Suppressor macrophage treated with lipopolysaccharide for 4 hours (primary cell): Measurements from ENCODE around the gene ARFIP1.
A peak's percentile ranks its signal among the peaks of the same experiment; 100 is the strongest.
"Not testable (repeated sequence)": the region's sequence is repeated elsewhere in the genome, so short reads cannot be mapped to it uniquely, and the experiment has no call there.

Experiments used
- DNase-seq: peaks from one replicate; pipeline ENCODE4 v3.0.0-alpha.2; 2020

ARFIP1 gene

DNA sequence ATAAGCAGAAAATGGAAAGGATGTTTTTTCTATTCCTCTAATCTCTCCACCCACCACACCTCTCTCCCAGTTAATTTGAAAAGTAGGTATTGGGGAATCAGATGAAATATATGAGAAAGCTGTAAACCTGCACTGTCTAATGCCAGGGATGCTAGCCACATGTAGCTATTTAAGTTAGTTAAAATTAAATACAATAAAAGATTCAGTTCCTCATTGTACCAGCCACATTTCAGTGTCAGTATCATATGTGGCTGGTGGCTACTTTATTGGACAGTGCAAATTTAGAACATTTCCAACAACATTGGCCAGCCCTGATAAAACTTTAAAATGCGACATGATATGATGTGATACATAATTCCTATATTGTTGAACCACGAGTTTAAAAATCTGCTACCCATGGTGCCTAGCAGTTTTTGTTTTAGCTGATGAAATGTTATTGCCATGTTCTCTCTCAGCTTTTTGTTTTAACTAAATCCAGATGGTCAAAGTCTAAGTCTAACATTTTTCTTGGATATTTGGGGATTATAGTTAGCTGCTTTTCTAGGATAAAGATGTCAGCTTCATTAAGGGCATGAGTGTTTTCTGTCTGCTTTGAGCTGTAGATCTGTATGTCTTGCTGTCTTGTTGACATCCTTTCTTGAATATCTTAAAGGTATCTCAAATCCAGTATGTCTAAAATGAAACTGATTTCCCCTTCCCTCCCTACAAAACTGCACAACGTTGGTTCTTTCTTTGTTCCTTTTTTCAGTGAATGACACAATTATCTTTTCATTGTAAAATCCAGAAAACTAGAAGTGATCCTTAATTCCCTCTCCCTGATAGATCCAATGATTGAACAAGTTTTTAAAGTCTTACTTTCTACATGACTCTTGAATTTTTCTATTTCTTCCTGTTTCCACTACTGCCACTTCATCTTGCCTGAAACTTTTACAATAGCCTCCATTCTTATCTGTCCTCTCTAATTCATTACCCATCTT, 6.2 kb downstream of the ARFIP1 start:
- DNase-seq = peak; percentile 61

DNA sequence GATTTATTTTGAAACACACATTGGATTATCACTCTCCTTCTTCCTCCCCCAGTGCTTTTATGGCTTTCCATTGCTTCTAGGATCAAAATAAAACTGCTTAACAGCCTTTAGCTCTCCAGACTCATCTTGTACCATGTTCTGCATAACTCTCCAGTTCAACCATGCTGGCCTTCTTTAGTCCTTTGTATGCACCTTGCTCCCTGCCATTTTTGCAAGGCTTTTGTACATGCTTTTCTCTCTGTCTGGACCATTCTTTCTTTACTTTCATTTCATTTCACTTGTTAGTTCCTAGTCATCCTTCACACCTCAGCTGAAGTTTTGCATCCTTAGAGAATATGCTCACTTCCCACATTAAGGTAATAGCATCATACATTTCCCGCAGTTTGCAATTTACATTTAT, 6.9 kb downstream of the ARFIP1 start:
- no peak for DNase-seq

DNA sequence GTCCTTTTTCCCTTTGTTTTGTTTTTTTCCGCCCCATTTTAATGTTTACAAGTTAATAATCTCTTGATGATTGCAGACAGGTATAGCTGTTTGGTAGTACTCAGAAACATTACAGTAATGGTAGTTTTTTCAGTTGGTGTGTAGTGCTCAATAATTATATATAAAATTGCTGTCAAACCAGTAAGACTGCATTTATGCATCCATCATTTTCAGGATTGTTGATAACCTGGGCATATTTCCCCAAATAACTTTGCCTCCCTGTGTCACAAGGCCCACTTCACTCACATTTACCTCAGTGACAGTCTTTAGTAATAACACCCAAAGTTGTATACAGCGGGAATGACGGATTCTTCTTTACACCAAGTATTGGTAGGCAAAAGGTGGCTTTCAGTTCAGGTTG, 16.1 kb downstream of the ARFIP1 start:
- DNase-seq = no peak

DNA sequence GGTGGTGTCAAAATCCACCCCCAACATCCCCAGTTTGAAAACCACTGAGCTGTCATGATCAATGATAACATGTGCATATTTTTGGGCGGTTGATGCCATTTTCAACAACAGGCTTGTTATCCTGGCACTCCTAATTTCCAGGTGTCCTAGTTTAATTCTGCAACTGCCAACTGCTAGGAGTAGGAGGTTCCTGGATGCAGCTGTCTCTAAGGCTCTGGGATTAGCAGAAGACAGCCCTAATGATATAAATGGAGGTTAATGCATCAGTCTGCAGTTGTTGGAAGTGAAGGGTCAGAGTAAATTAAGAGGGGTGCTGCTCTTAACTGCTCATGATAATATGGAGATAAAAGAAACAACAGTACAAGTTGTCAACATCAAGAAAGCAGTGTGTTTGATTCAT, 23.8 kb downstream of the ARFIP1 start:
- DNase-seq = no peak

DNA sequence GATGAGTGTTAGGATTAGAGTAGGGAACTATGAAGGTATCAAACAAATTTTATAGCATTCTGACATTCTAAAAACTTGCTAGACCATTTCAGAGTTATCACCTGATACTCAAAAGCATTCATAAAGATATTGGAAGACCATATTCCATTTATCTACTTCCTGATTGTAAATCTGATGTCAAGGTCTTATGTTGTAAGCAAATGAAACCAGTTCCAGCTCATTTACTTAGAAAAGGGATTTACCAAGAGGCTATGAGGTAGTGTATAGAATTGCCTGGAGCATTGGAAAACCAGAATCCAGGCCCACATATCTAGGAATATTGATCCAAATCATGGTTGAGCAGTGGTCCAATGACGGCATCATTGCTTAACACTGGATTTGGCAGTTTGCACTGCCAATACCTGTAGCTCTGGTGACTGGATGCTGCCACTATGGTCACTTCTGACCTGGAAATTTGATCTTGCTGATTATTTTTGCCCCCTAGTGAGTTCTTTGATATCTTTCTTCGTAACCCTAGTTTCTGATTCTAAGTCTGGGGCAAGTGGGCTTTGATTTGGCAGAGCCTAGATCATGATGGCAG, 25.4 kb downstream of the ARFIP1 start:
- no peak for DNase-seq

DNA sequence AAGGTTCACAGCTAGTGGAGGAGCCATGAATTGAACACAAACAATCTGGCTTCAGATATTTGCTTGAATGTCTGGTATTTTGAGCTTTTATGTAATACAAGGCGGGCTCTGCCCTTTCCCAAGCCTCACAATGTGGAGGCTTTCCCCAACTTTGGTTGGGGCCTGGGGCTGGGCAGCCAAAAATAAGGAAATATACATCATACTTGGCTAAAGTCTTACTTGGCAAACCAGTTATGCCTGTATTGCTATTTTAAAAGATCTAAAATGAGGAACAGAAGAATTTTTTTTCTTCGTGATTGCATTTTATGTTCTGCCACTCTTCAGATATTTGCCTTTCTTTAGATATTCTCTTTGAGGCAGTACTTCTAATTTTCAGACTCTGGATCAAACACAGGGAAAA, 26.1 kb downstream of the ARFIP1 start:
- no peak for DNase-seq

DNA sequence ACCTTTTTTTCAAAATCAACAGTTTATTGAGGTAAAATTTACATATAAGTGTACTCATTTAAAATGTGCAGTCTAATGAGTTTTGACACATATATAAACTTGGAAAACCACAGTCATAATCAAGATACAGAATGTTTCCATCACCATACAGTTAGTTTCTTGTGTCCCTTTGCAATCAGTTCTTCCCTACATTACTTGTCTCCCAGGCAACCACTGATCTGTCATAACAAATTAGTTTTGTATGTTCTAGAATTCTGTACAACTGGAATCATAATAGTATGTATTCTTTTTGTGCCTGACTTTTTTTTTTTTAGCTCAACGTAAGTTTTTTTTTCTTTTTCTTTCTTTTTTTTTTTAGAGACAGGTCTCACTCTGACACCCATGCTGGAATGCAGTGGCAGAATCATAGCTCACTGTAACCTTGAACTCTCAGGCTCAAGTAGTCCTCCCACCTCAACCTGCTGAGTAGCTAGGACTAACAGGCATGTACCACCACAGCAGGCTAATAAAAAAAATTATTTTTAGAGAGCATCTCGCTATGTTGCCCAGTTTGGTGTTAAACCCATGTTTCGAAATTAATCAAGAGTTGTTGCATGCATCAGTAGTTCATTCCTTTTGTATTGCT, 26.9 kb downstream of the ARFIP1 start:
- DNase-seq = no peak

DNA sequence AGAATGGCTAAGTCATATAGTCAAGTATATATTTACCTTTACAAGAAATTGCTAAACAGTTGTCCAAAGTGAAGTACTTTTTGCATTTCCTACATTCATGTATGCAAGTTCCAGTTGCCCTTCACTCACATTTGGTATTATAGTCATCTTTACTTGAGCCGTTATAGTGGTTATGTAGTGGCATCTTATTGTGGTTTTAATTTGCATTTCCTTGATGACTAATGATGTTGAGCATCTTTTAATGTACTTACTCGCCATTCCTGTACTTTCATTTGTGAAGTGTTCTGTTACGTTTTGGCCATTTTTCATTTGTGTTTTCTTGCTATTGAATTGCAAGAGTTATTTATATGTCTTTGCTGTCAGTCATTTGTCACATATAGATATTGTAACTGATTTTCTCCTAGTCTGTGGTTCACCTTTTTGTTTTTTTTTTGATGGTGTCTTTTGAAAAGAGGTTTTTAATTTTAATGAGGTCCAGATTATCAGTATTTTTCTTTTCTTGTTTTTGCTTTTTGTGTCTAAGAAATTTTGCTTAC, 27.6 kb downstream of the ARFIP1 start:
- DNase-seq = peak; percentile 5

DNA sequence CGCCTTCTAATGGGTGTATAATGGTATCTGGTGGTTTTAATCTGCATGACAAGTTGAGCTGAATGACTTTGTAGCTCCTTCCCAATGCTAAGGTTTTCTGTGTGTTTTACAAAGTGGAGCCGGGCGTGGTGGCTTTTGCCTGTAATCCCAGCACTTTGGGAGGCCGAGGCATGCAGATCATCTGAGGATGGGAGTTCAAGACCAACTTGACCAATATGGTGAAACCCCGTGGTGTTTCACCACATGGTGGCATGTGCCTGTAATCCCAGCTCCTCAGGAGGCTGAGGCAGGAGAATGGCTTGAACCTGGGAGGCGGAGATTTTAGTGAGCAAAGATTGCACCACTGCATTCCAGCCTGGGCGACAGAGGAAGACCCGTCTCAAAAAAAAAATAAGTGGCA, 28.9 kb downstream of the ARFIP1 start:
- DNase-seq = no peak

DNA sequence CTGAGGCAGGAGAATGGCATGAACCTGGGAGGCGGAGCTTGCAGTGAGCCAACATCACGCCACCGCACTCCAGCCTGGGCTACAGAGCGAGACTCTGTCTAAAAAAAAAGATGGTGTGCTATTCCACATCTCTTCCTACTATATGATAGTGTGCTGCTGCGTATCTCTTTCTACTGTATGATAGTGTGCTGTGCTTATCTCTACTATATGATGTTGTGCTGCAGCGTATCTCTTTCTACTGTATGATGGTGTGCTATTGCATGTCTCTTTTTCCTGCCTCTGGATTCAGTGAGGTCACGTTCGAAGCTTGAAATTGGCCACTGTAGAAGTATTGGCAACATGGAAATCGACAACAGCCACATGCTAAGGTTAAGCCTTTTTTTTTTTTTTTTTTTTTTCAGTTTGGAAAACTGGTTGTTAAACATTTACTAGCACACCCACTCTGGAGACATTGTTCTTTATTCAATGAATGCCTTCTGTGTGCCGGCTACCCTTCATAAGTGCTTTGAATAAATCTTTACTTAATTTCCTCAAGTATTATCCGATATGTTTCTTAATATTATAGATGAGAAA, 31.0 kb downstream of the ARFIP1 start:
- no peak for DNase-seq

DNA sequence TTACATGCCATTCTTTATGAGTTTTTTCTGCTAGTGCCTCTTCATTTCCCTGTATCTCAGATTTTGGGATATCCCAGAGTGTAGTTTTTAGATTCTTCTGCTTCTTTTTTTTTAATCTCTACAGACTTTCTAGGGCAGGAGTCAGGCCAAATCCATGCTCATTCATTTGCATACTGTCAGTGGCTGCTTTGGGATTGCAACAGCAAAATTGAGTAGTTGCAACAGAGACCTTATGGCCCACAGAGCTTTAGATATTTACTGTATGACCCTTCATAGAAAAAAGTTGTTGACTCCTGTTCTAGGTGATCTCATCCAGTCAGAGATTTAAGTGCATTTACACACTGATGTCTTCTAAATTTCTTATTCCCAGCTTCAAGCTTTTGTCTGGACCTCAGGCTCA, 35.3 kb downstream of the ARFIP1 start:
- peak; percentile 32 for DNase-seq

DNA sequence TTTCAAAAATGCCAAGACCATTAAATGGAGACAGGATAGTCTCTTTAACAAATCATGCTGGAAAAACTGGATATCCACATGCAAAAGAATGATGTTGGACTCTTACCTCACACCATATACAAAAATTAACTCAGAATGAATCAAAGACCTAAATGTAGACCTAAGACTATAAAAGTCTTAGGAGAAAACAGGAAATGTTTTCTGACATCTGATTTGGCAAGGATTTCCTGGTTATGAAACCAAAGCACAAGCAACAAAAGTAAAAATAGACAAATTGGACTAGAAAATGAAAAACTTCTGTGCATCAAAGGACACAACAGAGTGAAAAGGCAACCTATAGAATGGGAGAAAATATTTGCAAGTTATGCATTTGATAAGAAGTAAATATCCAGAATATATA, 37.6 kb downstream of the ARFIP1 start:
- peak; percentile 36 for DNase-seq

DNA sequence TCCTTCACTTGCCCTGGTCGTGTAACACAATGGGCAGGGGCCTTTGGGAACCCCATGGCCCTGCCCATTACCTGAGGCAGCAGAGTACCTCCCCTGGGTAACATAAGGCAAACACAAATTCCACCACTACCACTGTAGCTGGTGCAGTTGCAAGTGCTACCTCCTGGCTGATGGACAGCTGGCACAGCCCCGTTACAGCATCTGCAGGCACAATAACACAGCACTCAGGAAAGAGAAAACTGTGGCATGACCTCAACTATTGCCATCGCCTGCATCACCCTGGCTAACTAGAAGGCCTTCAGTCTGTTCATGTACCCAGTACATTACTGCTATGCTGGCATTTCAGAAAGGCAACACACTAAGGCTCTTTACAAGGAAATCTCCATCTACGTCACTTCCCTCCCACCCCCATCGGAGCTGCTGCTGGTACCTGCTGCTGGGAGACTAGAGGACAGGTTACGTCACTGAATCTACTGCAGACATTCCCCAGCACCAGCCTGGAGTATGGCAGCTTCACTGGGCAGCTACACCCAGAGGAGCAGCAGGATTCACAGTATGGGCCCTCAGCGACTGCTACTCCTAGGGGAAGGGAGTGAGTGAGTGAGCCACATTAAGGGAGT, 39.4 kb downstream of the ARFIP1 start:
- no peak for DNase-seq

DNA sequence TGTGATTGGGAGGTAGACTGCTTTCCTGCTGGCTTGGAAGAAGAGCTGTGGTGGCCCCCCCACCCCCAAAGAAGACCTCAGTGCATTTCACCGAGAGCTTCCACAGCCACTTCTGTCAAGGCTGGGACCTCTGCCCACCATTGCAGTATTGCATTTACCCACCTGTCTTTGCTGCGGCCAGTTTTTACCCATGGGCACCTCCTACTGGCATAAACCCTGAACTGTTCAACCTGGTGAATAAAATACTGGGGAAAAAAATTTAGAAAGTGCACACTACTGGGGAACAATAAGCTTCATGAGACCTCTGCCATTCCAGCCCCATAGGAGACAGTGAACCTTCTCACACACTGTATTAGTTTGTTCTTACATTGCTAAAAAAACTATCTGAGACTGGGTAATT, 40.3 kb downstream of the ARFIP1 start:
- no peak for DNase-seq

DNA sequence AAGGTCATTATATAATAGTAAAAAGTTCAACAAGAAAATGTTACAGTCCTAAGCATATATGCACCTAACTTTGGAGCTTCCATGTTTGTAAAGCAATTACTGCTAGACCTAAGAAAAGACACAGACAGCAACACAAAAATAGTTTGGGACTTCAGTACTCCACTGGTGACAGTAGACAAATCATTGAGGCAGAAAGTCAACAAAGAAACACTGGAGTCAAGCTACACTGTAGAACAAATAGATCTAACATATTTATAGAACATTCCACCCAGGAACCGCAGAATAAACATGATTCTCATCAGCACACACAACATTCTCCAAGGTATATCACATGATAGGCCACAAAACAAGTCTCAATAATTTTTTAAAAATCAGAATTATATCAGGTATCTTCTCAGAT, 42.6 kb downstream of the ARFIP1 start:
- DNase-seq = no peak

DNA sequence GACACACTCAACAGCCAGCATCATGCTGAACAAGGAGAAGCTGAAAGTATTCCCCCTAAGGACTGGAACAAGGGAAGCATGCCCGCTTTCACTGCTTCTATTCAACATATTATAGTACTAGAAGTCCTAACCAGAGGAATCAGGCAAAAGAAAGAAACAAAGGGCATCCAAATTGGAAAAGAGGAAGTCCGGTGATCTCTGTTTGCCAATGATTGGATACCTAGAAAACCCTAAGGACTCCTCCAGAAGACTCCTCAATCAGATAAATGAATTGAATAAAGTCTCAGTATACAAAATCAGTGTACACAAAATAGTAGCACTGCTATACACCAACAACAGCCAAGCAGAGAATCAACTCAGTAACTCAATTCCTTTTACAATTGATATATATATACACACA, 44.8 kb downstream of the ARFIP1 start:
- DNase-seq = no peak

DNA sequence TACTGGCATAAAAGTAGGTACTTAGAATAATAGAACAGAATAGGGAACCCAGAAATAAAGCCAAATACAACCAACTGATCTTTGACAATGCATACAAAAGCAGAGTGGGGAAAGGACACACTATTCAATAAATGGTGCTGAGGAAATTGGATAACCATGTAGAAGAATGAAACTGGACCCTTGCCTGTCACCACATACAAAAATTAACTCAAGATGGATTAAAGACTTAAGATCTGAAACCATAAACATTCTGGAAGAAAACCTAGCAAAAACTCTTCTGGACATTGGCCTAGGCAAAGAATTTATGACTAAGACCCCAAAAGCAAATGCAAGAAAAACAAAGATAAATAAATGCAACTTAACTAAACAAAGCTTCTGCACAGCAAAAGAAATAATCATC, 45.6 kb downstream of the ARFIP1 start:
- DNase-seq = no peak

DNA sequence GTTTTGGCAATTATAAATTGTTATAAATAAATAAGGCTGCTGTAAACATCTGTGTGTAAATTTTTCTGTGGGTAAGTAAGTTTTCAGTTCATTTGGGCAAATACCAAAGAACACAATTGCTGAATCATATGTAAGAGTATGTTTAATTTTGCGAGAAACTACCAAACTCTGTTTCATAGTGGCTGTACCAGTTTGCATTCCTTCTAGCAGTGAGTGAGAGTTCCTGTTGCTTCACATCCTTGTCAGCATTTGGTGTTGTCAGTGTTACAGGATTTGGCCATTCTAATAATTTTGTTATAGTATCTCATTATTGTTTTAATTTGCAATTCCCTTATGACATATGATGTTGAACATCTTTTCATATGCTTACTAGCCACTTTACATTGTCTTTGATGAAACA, 48.4 kb downstream of the ARFIP1 start:
- no peak for DNase-seq

DNA sequence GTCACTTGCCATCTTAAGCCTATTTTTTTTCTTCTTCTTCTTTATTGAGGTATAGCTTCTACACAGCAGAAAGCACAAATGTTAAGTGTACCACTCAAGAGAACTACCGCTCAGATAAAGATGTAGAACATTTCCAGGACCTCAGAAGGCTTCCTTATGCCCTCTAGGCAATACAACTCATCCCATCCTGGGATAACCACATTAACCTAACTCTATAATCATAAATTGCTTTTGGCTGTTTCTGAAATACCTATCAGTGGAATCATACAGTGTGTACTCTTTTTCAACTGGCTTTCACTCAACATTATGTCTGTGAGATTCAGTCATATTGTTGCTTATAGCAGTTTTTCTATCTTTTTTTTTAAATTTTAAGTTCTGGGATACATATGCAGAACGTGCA, 51.7 kb downstream of the ARFIP1 start:
- no peak for DNase-seq

DNA sequence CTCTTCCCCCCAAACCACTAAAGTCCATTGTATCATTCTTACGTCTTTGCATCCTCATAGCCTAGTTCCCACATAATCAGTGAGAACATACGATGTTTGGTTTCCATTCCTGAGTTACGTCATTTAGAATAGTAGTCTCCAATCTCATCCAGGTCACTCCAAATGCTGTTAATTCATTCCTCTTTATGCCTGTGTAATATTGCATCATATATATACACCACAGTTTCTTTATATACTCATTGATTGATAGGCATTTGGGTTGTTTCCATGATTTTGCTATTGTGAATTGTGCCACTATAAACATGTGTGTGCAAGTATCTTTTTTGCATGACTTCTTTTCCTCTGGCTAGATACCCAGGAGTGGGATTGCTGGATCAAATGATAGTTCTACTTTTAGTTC, 57.2 kb downstream of the ARFIP1 start:
- no peak for DNase-seq

DNA sequence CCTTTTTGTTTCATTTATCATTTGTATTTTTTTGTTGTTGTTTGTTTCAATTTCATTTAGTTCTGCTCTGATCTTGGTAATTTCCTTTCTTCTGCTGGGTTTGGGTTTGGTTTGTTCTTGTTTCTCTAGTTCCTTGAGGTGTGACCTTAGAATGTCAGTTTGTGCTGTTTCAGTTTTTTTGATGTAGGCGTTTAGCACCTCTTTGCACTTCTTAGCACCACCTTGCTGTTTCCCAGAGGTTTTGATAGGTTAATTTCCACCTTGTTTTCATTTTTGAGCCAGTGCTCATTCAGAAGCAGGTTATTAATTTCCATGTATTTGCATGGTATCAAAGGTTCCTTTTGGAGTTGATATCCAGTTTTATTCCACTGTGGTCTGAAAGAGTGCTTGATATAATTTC, 60.0 kb downstream of the ARFIP1 start:
- not testable (repeated sequence) for DNase-seq

DNA sequence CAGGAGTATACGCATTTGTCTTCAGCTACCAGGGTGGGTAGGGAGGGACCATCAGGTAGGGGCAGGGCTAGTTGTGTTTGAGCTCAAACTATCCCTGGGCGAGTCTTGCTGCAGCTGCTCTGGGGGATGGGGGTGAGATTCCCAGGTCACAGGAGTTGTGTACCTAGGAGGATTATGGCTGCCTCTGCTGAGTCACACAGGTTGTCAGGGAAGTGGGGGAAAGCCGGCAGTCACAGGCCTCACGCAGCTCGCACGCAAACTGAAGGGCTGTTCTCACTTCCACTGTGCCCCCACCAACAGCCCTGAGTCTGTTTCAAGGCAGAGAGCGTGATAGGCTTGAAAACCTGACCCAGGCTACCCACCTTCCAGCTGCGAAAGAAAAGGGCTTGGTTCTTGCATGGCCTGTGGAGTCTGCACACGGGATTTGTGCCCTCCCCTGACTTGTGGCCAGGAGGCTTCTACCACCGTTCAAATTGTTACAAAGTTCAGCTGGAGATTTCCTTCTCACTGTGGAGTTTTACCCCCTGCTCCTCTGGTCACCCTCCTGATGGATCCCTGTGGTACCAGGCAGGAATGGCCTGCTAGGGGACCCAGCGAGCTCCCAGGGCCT, 63.8 kb downstream of the ARFIP1 start:
- DNase-seq = no peak

DNA sequence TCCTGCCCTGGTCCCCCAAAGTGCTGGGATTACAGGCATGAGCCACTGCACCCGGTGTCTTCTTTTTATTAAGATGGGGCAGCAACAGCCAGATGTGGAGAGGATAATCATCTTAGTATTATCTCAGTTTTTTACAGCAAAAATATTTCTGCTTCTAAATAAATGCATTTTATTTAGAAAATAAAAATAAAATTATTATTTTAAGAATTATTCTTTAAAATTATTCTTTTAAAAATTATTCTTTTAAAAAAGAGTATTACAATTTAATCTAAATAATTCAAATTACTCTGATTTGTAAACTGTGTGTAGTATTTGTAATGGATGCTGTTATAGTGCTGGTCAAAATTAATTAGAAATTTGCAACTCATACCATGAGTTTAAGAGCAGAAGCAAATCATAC, 67.6 kb downstream of the ARFIP1 start:
- no peak for DNase-seq
